Neuronal stem cell (in vitro differentiated cells): ENCODE data around the gene THEM4.

Source experiments
- DNase-seq: peaks from one replicate; pipeline ENCODE4 v3.0.0-alpha.2; 2013; ENCODE audit warnings: low spot score
- H2AFZ ChIP-seq: one replicate; pipeline ENCODE4 v1.6.1; 2013; ENCODE audit warnings: mild to moderate bottlenecking, low read length, inconsistent platforms
- H2AK5ac ChIP-seq: 2 replicates; pipeline ENCODE4 v1.6.1; 2013; ENCODE audit warnings: low read depth, mild to moderate bottlenecking, inconsistent platforms, low read length, moderate library complexity, mixed read lengths
- H2BK120ac ChIP-seq: 2 replicates; pipeline ENCODE4 v1.6.1; 2013; ENCODE audit warnings: low read depth, mild to moderate bottlenecking, inconsistent platforms, low read length, moderate library complexity, mixed read lengths
- H2BK12ac ChIP-seq: one replicate; pipeline ENCODE4 v1.6.1; 2013; ENCODE audit warnings: low read length, inconsistent platforms
- H2BK15ac ChIP-seq: 2 replicates; pipeline ENCODE4 v1.6.1; 2013; ENCODE audit warnings: mild to moderate bottlenecking, low read length, inconsistent platforms, mixed read lengths
- H2BK5ac ChIP-seq: one replicate; pipeline ENCODE4 v1.6.1; 2013; ENCODE audit warnings: inconsistent platforms, mild to moderate bottlenecking, low read length, moderate library complexity
- H3K14ac ChIP-seq: one replicate; pipeline ENCODE4 v1.6.1; 2013; ENCODE audit warnings: low read length, inconsistent platforms
- H3K18ac ChIP-seq: 2 replicates; pipeline ENCODE4 v1.6.1; 2013; ENCODE audit warnings: low read length, inconsistent platforms
- H3K23ac ChIP-seq: 2 replicates; pipeline ENCODE4 v1.6.1; 2013; ENCODE audit warnings: low read depth, mild to moderate bottlenecking, mixed read lengths, low read length, inconsistent platforms; ENCODE audit not compliant: poor library complexity
- H3K27ac ChIP-seq: replicated peaks from 3 replicates; pipeline ENCODE4 v1.5.1; 2013; ENCODE audit warnings: low read length, inconsistent platforms
- H3K27me3 ChIP-seq, 3 experiments: 2 replicates each; pipeline ENCODE4 v1.6.1; 2013; ENCODE audit warnings: low read length in 3 of 3, mild to moderate bottlenecking in 2 of 3, inconsistent platforms in 1 of 3, low read depth in 1 of 3, mixed read lengths in 1 of 3, moderate library complexity in 1 of 3; ENCODE audit not compliant: control insufficient read depth in 3 of 3, insufficient read depth in 3 of 3
- H3K36me3 ChIP-seq, 2 donors: replicated peaks in 1 of 2; 2 replicates each; pipeline ENCODE4 v1.6.1; 2013; ENCODE audit warnings: low read length in 2 of 2; ENCODE audit not compliant: control insufficient read depth in 2 of 2, insufficient read depth in 2 of 2
- H3K4ac ChIP-seq: 2 replicates; pipeline ENCODE4 v1.6.1; 2013; ENCODE audit warnings: inconsistent platforms, mild to moderate bottlenecking, low read length, moderate library complexity
- H3K4me1 ChIP-seq, 2 donors: 1 replicate in 1 of 2; 2 replicates in 1 of 2; pipeline ENCODE4 v1.6.1; 2013; ENCODE audit warnings: low read length in 2 of 2, low read depth in 1 of 2; ENCODE audit not compliant: control insufficient read depth in 2 of 2, insufficient read depth in 1 of 2
- H3K4me2 ChIP-seq: one replicate; pipeline ENCODE4 v1.6.1; 2013; ENCODE audit warnings: mild to moderate bottlenecking, low read length, inconsistent platforms; ENCODE audit not compliant: insufficient read depth, poor library complexity, severe bottlenecking
- H3K4me3 ChIP-seq, 2 donors: 2 replicates each; pipeline ENCODE4 v1.5.1; 2013; ENCODE audit warnings: low read length in 2 of 2, mild to moderate bottlenecking in 2 of 2, inconsistent platforms in 1 of 2, moderate library complexity in 1 of 2
- H3K79me1 ChIP-seq: one replicate; pipeline ENCODE4 v1.6.1; 2013; ENCODE audit warnings: low read depth, mild to moderate bottlenecking, inconsistent platforms, low read length, moderate library complexity
- H3K9ac ChIP-seq: one replicate; pipeline ENCODE4 v1.6.1; 2013; ENCODE audit warnings: mild to moderate bottlenecking, low read depth, low read length, inconsistent platforms; ENCODE audit not compliant: poor library complexity
- H3K9me3 ChIP-seq, 2 donors: replicated peaks in 1 of 2; 2 replicates each; pipeline versions ENCODE3 to v1.6.1; 2013; ENCODE audit warnings: low read length in 2 of 2, mild to moderate bottlenecking in 2 of 2, inconsistent platforms in 1 of 2, low read depth in 1 of 2, mixed read lengths in 1 of 2, moderate library complexity in 1 of 2; ENCODE audit not compliant: control insufficient read depth in 2 of 2, insufficient read depth in 1 of 2
- H4K8ac ChIP-seq: one replicate; pipeline ENCODE4 v1.6.1; 2013; ENCODE audit warnings: low read depth, mild to moderate bottlenecking, inconsistent platforms, low read length, moderate library complexity
- H4K91ac ChIP-seq: one replicate; pipeline ENCODE4 v1.6.1; 2013; ENCODE audit warnings: low read length, low read depth, mild to moderate bottlenecking, inconsistent platforms; ENCODE audit not compliant: poor library complexity
- WGBS, 2 donors: extraction: QIAGEN DNeasy Blood & Tissue Kit; methylation state at CpG; one replicate each; pipeline ENCODE4 v1.1.7; 2013; ENCODE audit warnings: missing lambda C conversion rate in 2 of 2, mixed read lengths in 1 of 2; ENCODE audit not compliant: insufficient read length in 2 of 2, insufficient replicate concordance in 1 of 2; ENCODE audit errors: extremely low coverage in 2 of 2; 5-methylcytosine and 5-hydroxymethylcytosine counted together

The THEM4 gene

DNA sequence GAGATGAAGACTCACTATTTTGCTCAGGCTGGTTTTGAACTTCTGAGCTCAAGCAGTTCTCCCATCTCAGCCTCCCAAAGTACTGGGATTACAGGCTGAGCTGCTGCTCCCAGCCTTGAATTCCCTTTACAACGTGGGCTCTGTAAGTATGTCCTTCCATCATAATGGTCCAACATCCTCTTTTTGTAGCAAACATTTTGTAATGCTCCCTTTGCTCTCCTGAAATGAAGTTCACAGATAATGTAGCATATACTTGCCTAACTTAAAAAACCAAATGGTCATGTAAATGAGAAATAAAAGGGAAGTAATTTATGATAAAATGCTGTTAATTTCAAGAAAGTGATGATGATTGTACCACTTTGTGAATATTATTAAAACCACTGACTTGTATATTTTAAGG lies 30.5 kb upstream of the THEM4 start:
- Histone ChIP-seq H2BK5ac (no peak overlapping the region), H4K91ac (no peak overlapping the region), H2AK5ac (no peak overlapping the region), H3K14ac (no peak overlapping the region), H2BK120ac (no peak overlapping the region), H3K23ac (no peak overlapping the region), H3K4me2 (no peak overlapping the region), H3K27me3 (peaks cover 0 to 22% (median 3%) of the 10 kb centered on the region in 3 experiments), H3K9me3 (no peaks in the 10 kb centered on the region), H4K8ac (no peak overlapping the region), H3K9ac (no peak overlapping the region), H3K18ac (no peak overlapping the region), H2BK15ac (no peak overlapping the region), H3K4me1 (peaks cover 4 to 11% of the 10 kb centered on the region in 2 donors), H3K79me1 (no peaks in the 10 kb centered on the region), H2BK12ac (no peak overlapping the region), H3K4me3 (no peak overlapping the region), H2AFZ (no peak overlapping the region), H3K36me3 (no peaks in the 10 kb centered on the region), H3K4ac (no peak overlapping the region), H3K27ac (no peak overlapping the region)
- WGBS, 2 donors: no CpG with 5 or more reads among the region's 1 CpG
- no peak for DNase-seq

DNA sequence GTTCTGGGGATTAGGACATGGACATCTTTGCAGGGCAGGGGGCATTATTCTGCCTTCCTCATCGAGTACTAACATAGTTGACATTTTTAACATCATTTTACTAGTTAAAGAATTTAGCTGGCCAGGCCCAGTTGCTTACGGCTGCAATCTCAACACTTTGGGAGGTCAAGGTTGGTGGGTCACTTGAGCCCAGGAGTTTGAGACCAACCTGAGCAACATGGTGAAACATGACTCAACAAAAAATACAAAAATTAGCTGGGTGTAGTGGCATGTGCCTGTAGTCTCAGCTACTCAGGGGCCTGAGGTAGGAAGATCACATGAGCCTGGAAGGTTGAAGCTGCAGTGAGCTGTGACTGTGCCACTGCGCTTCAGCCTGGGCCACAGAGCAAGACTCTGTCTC lies 29.8 kb upstream of the THEM4 start:
- H3K4ac ChIP-seq: no peak overlapping the region
- H2BK12ac ChIP-seq: no peak overlapping the region
- H2BK15ac ChIP-seq: no peak overlapping the region
- H3K36me3 ChIP-seq: no peaks in the 10 kb centered on the region
- H3K23ac ChIP-seq: no peak overlapping the region
- H3K4me1 ChIP-seq: peaks cover 3 to 11% of the 10 kb centered on the region in 2 donors
- no peak overlapping the region for H2BK5ac ChIP-seq
- no CpG with 5 or more reads among the region's 3 CpGs for WGBS, 2 donors
- H4K8ac ChIP-seq: no peak overlapping the region
- no peak overlapping the region for H2AFZ ChIP-seq
- DNase-seq: no peak
- H3K27ac ChIP-seq: no peak overlapping the region
- H3K4me3 ChIP-seq: no peak overlapping the region
- no peaks in the 10 kb centered on the region for H3K79me1 ChIP-seq
- no peak overlapping the region for H3K4me2 ChIP-seq
- no peaks in the 10 kb centered on the region for H3K9me3 ChIP-seq
- no peak overlapping the region for H4K91ac ChIP-seq
- H3K9ac ChIP-seq: no peak overlapping the region
- no peak overlapping the region for H3K18ac ChIP-seq
- no peak overlapping the region for H2AK5ac ChIP-seq
- no peak overlapping the region for H2BK120ac ChIP-seq
- H3K14ac ChIP-seq: no peak overlapping the region
- H3K27me3 ChIP-seq: peaks cover 0 to 15% (median 4%) of the 10 kb centered on the region in 3 experiments

DNA sequence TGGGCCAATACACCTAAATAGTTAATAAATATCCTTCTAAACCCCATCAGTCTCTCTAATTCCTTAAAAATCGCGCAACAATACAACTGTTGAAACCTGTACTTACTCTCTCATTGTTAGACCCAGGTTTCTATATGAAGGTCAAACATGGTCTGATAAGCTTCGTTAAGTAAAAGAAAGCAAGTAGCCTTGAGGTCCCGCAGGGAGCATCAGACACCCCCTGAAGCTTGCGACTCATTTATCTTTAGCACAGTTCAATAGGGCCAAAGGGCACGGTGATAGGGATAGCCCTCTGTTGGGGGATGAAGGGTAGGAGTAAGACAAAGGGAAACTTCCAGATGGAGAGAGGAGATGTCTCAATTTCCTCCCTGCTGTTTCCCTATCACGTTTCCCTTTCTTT lies 27.3 kb upstream of the THEM4 start:
- Histone ChIP-seq H3K14ac (no peak overlapping the region), H2BK5ac (no peak overlapping the region), H2BK120ac (no peak overlapping the region), H3K9ac (no peak overlapping the region), H3K4me1 (peaks cover 3 to 11% of the 10 kb centered on the region in 2 donors), H4K91ac (no peak overlapping the region), H3K18ac (no peak overlapping the region), H2AK5ac (no peak overlapping the region), H2BK15ac (no peak overlapping the region), H4K8ac (no peak overlapping the region), H3K4me2 (no peak overlapping the region), H3K4me3 (no peak overlapping the region), H3K27me3 (peaks cover 0 to 14% (median 4%) of the 10 kb centered on the region in 3 experiments), H2AFZ (no peak overlapping the region), H3K36me3 (no peaks in the 10 kb centered on the region), H3K79me1 (no peaks in the 10 kb centered on the region), H3K23ac (no peak overlapping the region), H3K9me3 (no peaks in the 10 kb centered on the region), H2BK12ac (no peak overlapping the region), H3K27ac (no peak overlapping the region), H3K4ac (no peak overlapping the region)
- no peak for DNase-seq
- WGBS, 2 donors: 100% methylated on average over 2 of the region's 7 CpGs; no CpG with 5 or more reads in 1 of the 2 donors

DNA sequence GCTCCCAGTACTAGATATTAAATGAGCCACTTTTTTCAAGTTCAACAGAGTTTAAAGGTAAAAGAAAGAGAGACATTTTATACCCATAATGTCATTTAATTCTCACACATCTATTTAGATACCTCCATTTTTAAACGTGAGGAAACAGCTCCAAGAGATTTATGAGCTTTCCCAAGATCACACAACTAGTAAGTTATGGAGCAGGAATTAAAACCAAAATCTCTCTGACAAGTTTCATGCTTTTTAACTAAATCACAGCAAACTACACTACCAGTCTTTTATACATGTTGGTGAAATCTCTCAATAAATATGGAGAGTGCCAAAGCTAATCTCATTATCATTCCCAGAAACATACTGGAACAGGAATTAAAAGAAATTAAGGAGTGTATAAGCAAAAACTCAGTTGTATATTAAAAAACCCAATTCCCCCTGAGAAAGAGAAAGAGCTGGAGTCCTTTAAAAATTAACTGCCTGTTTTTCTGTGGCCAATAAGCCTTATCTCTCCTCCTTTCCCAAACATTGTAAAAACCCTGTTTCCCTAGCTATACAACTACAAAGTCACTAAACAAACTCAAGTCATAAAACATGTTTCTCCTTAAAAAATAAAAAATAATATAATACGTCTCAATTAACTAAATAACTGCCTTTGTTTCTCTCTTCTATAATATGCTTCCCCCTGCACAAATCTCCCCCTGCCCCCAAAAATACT lies 26.7 kb upstream of the THEM4 start:
- Histone ChIP-seq H2BK15ac (no peak overlapping the region), H3K4me3 (no peak overlapping the region), H3K9me3 (no peaks in the 10 kb centered on the region), H3K27ac (no peak overlapping the region), H3K4me1 (peaks cover 3 to 11% of the 10 kb centered on the region in 2 donors), H2AK5ac (no peak overlapping the region), H3K23ac (no peak overlapping the region), H2BK12ac (no peak overlapping the region), H2AFZ (no peak overlapping the region), H3K4ac (no peak overlapping the region), H3K36me3 (no peaks in the 10 kb centered on the region), H3K18ac (no peak overlapping the region), H4K8ac (no peak overlapping the region), H3K27me3 (peaks cover 0 to 14% (median 4%) of the 10 kb centered on the region in 3 experiments), H3K9ac (no peak overlapping the region), H2BK120ac (no peak overlapping the region), H3K14ac (no peak overlapping the region), H4K91ac (no peak overlapping the region), H3K79me1 (no peaks in the 10 kb centered on the region), H2BK5ac (no peak overlapping the region), H3K4me2 (no peak overlapping the region)
- 88 to 92% methylated on average over 1 of the region's 2 CpGs for WGBS, 2 donors
- no peak for DNase-seq
